ENCODE results near the gene FAM25C. TPM values are rescaled to one million over a fixed set of nuclear protein-coding genes. Genes with fewer than 3 reads are reported as not detected.
A peak's percentile ranks its signal among the peaks of the same experiment; 100 is the strongest.
"Not testable (repeated sequence)": the region's sequence is repeated elsewhere in the genome, so short reads cannot be mapped to it uniquely, and the experiment has no call there.

FAM25C gene
- not detected for total RNA-seq
- polyA plus RNA-seq = not detected

DNA sequence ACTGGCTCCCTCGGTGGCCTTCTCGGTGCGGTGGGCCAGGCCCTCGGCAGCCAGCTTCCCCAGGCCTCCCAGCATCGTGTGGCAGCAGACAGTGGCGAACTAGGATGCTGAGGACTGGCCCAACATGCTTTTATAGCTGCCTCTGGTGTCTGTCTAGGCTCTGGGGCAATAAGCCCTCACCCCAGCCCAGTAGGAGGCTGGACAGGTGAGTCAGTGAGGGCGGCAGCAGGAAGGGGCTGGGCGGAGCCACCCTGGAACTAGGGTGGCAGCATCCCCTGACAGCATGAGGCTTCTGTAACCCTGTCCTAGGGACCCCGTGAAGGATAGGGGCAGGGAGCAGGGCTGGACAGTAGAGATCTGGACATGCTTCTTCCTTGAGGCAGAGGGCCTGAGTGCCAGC is at the start of gene FAM25C:
TSS of gene FAM25C (minus strand) at position 101 of the 400 bp plus-strand sequence. CDS start at position 75, 26 bp downstream.
- H3K4me1 ChIP-seq; H3K27ac ChIP-seq; ATAC-seq; FAIRE-seq; H3K27me3 ChIP-seq; H3K36me3 ChIP-seq; DNase-seq; H3K9me3 ChIP-seq; H3K4me3 ChIP-seq; intact Hi-C loops (cut with DNase I): not testable (repeated sequence)
- 100% methylated on average over 2 of the region's 9 CpGs; no CpG with 5 or more reads in 1 of the 2 donors for WGBS, 2 donors

GRCh38 chr10:48044557-48044956 is 45.0 kb upstream of the FAM25C start:
- DNase-seq; H3K36me3 ChIP-seq; FAIRE-seq; H3K27ac ChIP-seq; H3K4me3 ChIP-seq; H3K4me1 ChIP-seq; H3K9me3 ChIP-seq; intact Hi-C loops (cut with DNase I); ATAC-seq; H3K27me3 ChIP-seq: not testable (repeated sequence)
- WGBS, 2 donors = 67 to 68% methylated on average over 1 to 2 of the region's 3 CpGs

DNA sequence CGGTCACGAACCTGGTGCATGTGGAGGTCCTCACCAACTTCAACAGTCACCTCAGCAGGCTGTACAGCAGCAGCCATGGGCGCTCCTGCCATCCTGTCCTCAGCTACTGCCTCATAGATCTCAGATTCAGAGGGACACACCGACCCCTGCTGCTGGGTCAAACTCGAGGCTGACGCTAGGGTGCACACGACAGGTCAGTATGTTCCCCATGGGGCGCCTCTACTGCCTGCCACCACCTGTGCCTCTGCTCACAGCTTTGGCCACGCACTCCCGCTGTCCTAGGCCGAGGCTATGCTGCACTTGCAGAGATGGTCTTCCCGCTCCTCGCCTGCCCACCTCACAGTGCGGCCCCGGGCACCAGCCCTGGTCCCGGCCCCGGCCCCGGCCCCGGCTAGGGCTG is 31.8 kb upstream of the FAM25C start:
- 85 to 92% methylated on average over 10 to 12 of the region's 19 CpGs for WGBS, 2 donors
- H3K27me3 ChIP-seq; H3K9me3 ChIP-seq; H3K4me3 ChIP-seq; ATAC-seq; H3K4me1 ChIP-seq; H3K27ac ChIP-seq; DNase-seq; FAIRE-seq; H3K36me3 ChIP-seq; intact Hi-C loops (cut with DNase I): not testable (repeated sequence)

DNA sequence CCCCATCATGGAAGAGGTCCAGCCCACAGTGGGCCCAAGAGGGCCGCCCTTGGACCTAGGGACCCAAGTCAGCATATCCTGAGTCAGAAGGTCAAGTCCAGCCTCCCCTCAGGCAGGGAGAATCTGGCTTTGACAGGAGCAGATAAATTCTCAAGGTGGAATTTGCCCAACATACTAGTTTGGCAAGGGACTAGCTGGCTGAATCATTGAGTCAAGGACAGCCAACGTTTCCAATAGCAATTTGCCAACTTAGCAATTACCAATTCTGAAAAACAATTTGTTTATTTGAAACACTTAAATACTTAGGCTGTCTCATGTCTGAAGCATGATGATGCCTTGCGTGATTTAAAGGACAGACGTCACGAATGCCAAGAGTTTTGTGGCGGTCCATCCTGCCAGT is 2.7 kb upstream of the FAM25C start:
- 7 to 8% methylated on average over 1 of the region's 6 CpGs for WGBS, 2 donors
- H3K27me3 ChIP-seq; H3K27ac ChIP-seq; H3K4me1 ChIP-seq; H3K9me3 ChIP-seq; FAIRE-seq; H3K36me3 ChIP-seq; H3K4me3 ChIP-seq; ATAC-seq; intact Hi-C loops (cut with DNase I): not testable (repeated sequence)
- peak in 3 of 6 donors; percentile 12 to 29 (median 22) for DNase-seq

DNA sequence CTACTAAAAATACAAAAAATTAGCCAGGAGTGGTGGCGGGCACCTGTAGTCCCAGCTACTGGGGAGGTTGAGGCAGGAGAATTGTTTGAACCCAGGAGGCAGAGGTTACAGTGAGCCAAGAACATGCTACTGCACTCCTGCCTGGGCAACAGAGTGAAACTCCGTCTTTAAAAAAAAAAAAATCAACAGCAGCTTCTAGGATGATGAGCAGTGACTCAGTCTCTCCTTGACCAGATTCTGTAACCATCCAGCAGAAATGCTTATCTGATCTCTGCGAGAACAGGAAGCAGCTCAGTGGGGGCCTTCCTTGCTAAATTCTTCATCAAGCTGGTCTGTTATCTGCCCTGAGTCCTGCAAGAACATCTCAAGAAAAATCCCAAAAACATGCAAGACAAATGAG is 5.5 kb downstream of the FAM25C start:
- DNase-seq; H3K36me3 ChIP-seq; intact Hi-C loops (cut with DNase I); H3K27me3 ChIP-seq; H3K27ac ChIP-seq; H3K4me1 ChIP-seq; H3K9me3 ChIP-seq; H3K4me3 ChIP-seq; FAIRE-seq; ATAC-seq: not testable (repeated sequence)
- WGBS, 2 donors = 43 to 80% methylated on average over 1 of the region's 3 CpGs

- H3K27ac ChIP-seq; H3K27me3 ChIP-seq; H3K36me3 ChIP-seq; H3K4me1 ChIP-seq; ATAC-seq; intact Hi-C loops (cut with DNase I); FAIRE-seq; H3K9me3 ChIP-seq; H3K4me3 ChIP-seq: not testable (repeated sequence)
- 85 to 94% methylated on average over 11 of the region's 11 CpGs for WGBS, 2 donors
- peak in 1 of 6 donors; percentile 49 for DNase-seq
These were observed 7.0 kb downstream of the FAM25C start for GRCh38 chr10:47992560-47992959.

GRCh38 chr10:47991706-47992105 is 7.9 kb downstream of the FAM25C start:
- H3K4me3 ChIP-seq; H3K27ac ChIP-seq; intact Hi-C loops (cut with DNase I); FAIRE-seq; H3K9me3 ChIP-seq; H3K36me3 ChIP-seq; H3K4me1 ChIP-seq; H3K27me3 ChIP-seq: not testable (repeated sequence)
- WGBS, 2 donors = 81 to 90% methylated on average over 11 to 12 of the region's 12 CpGs
- DNase-seq = peak in 1 of 6 donors; percentile 21
- peak in 3 of 4 donors; percentile 21 to 36 (median 22) for ATAC-seq

DNA sequence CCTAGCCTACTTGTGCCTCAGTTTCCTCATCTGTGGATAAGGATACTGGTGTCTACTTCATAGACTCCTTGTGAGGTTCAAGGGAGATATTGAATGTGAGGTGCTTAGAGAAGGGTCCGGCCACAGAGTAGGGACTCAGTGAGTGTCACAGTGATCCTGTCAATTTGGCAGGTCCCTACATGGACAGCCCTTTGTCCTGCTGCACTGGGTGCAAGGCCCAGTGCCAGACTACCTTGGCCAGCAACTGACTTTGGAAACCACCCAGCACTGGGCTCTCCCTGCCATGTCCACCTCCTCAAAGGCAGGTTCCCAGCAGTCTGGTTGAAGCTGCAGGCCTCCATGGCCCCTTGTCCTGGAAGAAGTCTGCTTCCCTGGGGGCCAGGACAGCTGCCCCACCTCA is 9.5 kb downstream of the FAM25C start:
- DNase-seq; ATAC-seq; H3K27ac ChIP-seq; H3K27me3 ChIP-seq; H3K9me3 ChIP-seq; H3K36me3 ChIP-seq; FAIRE-seq; H3K4me3 ChIP-seq; H3K4me1 ChIP-seq; intact Hi-C loops (cut with DNase I): not testable (repeated sequence)
- no CpG with 5 or more reads among the region's 1 CpG for WGBS, 2 donors

- H3K27me3 ChIP-seq; FAIRE-seq; H3K4me3 ChIP-seq; H3K36me3 ChIP-seq; H3K27ac ChIP-seq; H3K4me1 ChIP-seq; H3K9me3 ChIP-seq; intact Hi-C loops (cut with DNase I); DNase-seq: not testable (repeated sequence)
- 64% methylated on average over 1 of the region's 4 CpGs; no CpG with 5 or more reads in 1 of the 2 donors for WGBS, 2 donors
- ATAC-seq = peak in 1 of 4 donors; percentile 14
These were observed 10.0 kb downstream of the FAM25C start for GRCh38 chr10:47989542-47989950.

DNA sequence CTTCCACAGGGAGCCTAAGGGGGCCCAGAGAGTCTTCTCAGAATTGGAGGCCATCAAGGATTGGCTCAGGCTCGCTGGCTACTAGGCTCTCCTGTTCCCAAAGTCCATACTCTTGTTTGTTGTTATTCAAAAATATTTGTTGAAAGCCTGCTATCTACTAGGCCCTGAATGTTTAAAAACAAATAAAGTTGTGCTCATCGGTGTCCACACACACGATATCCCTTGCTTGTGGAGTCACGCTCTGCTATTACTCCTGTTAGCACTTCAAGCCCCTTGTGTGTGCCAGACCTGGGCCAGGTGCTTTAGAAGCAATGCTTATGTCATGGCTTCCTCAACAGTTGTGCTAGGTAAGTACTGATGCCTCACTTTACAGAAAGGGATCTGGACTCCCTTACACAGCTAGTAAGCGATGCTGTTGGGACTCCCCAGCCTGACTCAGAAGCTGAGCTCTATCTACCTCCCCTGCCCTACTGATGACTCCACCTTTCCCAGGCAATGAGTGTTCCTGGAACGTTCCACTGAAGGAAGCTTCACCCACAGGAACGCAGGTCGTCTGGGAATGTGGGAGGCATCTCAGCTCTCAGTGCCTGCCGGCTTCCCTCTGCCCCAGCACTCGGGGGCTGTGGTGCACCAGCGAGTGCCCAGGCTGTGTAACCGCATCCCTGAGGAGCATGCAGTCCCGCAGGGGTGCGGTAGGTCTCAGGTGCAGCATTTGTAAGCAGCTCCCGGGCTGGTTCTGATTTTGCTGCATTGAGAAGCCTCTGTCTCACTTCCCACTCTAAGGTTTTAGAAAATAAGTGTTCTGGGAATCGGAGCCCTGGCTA is 10.7 kb downstream of the FAM25C start:
- WGBS, 2 donors = 66 to 77% methylated on average over 12 to 14 of the region's 16 CpGs
- not testable (repeated sequence) for H3K27me3 ChIP-seq, FAIRE-seq

DNA sequence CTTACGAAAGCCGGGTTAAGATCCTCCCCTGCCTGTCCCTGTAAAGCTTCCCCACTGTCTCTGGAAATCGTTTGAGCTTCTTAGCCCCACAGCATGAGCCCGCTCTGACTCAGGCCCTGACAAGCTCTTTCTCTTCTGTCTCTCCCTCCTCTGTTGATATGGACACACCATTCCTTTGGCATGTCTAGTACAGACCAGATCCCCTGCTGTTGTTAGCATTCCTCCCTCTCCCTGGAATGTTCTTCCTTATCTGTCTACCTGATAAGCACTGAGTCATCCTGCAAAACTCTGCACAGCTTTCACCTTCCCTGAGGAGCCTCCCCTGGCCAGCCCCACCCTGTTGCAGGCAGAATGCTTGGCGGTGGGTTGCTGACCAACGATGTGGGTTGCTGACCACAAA is 11.6 kb downstream of the FAM25C start:
- H3K4me1 ChIP-seq; H3K4me3 ChIP-seq; H3K36me3 ChIP-seq; FAIRE-seq; H3K9me3 ChIP-seq; H3K27ac ChIP-seq; DNase-seq; intact Hi-C loops (cut with DNase I); H3K27me3 ChIP-seq: not testable (repeated sequence)
- no CpG with 5 or more reads among the region's 6 CpGs for WGBS, 2 donors
- peak; percentile 19 to 53 (median 38) for ATAC-seq

More for the DNA sequence above, 10.7 kb downstream of the FAM25C start:
- H3K4me1 ChIP-seq; DNase-seq; H3K36me3 ChIP-seq; H3K27ac ChIP-seq; intact Hi-C loops (cut with DNase I); H3K4me3 ChIP-seq; H3K9me3 ChIP-seq: not testable (repeated sequence)
- peak in 1 of 4 donors; percentile 30 for ATAC-seq

- H3K4me3 ChIP-seq; H3K4me1 ChIP-seq; H3K36me3 ChIP-seq; intact Hi-C loops (cut with DNase I); H3K27ac ChIP-seq; H3K27me3 ChIP-seq; H3K9me3 ChIP-seq; FAIRE-seq: not testable (repeated sequence)
- WGBS, 2 donors = 4 to 5% methylated on average over 8 to 19 of the region's 49 CpGs
- ATAC-seq (peak; percentile 87 to 97 (median 90)), DNase-seq (peak in 1 of 6 donors; percentile 4)
These were observed 13.0 kb downstream of the FAM25C start for GRCh38 chr10:47986413-47987230.

Data from pancreas (tissue), 10 donors.